HG03175 (cell line): ENCODE data around the gene PTPN23.
"Not testable (repeated sequence)": the region's sequence is repeated elsewhere in the genome, so short reads cannot be mapped to it uniquely, and the experiment has no call there.

Source experiments
- ATAC-seq: cut with Tn5 transposase; IDR thresholded peaks from one replicate; pipeline ENCODE4 v1.9.1; 2021; ENCODE audit warnings: mild to moderate bottlenecking, moderate library complexity; ENCODE audit not compliant: unreplicated experiment

The PTPN23 gene

GRCh38 chr3:47440131-47440530 is 59.3 kb downstream of the PTPN23 start:
- no peak for ATAC-seq

GRCh38 chr3:47441796-47442551 is 61.2 kb downstream of the PTPN23 start:
- no peak for ATAC-seq

- ATAC-seq, result no peak
These were observed 62.8 kb downstream of the PTPN23 start for GRCh38 chr3:47443611-47443995.

DNA sequence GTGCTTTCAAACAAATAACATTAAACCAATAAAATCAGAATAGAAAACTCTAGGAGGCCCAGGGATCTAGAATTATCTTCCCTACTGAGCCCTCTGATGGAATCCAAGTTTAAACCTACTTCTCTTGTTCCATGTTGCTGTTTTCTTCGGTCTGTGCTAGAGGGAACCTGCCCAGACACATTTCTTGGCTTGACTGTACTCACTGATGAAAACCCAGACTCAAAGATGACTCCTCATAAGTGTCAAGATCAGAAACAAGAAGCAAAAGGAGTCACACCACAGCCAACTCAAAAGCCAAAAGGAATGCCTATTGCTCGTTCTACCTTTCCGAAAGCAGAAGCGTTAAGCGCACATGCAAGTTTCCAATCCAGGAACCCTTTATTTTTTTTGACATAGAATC is 63.3 kb downstream of the PTPN23 start:
- no peak for ATAC-seq

GRCh38 chr3:47452453-47453215 is 71.8 kb downstream of the PTPN23 start:
- no peak for ATAC-seq

DNA sequence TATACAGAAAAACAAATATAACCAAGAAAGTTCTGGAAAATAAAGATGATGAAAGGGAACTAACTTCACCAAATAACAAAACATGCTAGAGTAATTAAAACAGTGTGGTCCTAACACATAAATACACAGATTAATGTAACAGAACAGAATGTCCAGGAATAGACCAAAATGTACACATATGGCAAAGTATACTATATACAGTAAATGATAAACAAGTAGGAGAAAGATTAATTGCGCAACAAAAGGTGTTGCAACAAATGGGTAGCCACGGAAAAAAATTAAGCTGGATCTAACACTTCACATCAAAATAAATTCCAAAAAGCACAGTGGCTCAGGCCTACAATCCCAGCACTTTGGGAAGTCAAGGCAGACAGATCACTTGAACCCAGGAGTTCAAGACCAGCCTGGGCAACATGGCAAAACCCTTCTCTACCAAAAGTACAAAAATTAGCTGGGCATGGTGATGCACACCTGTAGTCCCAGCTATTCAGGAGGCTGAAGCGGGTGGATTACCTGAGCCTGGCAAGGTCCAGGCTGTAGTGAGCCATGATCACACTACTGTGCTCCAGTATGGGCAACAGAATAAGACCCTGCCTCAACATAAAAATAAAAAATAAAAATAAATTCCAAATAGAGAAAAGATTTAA is 75.1 kb downstream of the PTPN23 start:
- no peak for ATAC-seq

DNA sequence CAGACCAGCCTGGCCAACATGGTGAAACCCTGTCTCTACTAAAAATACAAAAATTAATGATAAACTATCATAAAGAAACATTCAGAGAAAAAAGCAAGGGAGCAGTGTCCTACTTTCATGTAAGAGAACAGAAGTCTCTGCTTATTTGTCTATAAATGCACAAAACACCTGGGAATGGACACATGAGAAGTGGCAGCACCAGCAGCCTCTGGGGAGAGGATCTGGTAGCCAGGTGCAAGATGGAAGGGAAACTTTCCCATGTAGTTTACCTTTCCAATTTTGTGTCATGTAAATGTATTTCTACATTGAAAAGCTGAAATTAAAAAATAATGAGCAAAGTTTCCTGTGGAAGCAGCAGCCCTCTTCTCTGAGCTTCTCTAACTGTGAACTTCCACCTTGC is 76.2 kb downstream of the PTPN23 start:
- no peak for ATAC-seq

GRCh38 chr3:47459534-47460085 is 78.8 kb downstream of the PTPN23 start:
- ATAC-seq, result not testable (repeated sequence)
